OCI-LY7 (cell line): ENCODE results near the gene AFG3L2.

Experiments used
- CTCF ChIP-seq: fragments of 200-600 bp; sonication (generic); conservative IDR thresholded peaks from 2 replicates; pipeline ENCODE4 v1.5.1; 2014; ENCODE audit warnings: mild to moderate bottlenecking, antibody characterized with exemption, low read length, moderate library complexity, mixed read lengths
- EZH2phosphoT487 ChIP-seq: fragments of 200-600 bp; sonication (generic); IDR thresholded peaks from 2 replicates; pipeline ENCODE4 v1.6.1; 2018; ENCODE audit warnings: low read depth, borderline replicate concordance, mild to moderate bottlenecking, mixed run types, antibody characterized with exemption, low read length, moderate library complexity, mixed read lengths

- TF ChIP-seq EZH2phosphoT487 (no peak), CTCF (peak; percentile 63)
Observed at GRCh38 chr18:12328179-12328823, 48.7 kb downstream of the AFG3L2 start.
